Endothelial cell of hepatic sinusoid (primary cell): ENCODE measurements around the gene CDK9.
"Not testable (repeated sequence)": the region's sequence is repeated elsewhere in the genome, so short reads cannot be mapped to it uniquely, and the experiment has no call there.

Experiments used
- in situ Hi-C: cut with HindIII; loops from 2 replicates; pipeline ENCODE4 v1.10.0; 2017; ENCODE audit warnings: low sequenced_read_pairs

Gene CDK9

DNA sequence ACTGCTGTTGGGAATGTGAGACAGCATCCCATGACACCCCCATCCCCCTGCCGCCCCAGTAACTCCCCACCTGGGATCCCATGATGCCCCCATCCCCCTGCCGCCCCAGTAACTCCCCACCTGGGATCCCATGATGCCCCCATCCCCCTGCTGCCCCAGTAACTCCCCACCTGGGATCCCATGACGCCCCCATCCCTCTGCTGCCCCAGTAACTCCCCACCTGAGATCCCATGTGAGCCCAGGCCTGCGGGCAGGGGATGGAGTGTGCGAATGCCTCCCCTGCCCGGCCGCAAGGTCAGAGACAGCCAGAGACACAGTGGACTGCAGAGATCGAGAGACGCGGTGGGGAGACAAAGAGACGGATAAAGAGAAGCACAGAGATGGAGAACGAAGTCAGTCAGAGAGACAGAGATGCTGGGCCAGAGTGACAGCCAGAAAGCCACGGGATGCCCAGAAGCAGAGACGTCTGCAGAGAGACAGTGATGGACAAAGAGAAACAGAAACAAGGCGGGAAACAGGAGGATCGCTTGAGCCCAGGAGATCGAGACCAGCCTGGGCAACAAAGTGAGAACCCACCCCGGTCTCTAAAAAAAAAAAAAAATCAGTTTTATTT is 8.4 kb upstream of the CDK9 start:
- in situ Hi-C loops, result no loop called here

GRCh38 chr9:127778280-127779135 is 7.3 kb upstream of the CDK9 start, which contains the start of gene SH2D3C:
Gene SH2D3C (minus strand): TSS chr9:127778666. CDS start chr9:127778627, 39 bp downstream.
- in situ Hi-C loops, result no loop called here

DNA sequence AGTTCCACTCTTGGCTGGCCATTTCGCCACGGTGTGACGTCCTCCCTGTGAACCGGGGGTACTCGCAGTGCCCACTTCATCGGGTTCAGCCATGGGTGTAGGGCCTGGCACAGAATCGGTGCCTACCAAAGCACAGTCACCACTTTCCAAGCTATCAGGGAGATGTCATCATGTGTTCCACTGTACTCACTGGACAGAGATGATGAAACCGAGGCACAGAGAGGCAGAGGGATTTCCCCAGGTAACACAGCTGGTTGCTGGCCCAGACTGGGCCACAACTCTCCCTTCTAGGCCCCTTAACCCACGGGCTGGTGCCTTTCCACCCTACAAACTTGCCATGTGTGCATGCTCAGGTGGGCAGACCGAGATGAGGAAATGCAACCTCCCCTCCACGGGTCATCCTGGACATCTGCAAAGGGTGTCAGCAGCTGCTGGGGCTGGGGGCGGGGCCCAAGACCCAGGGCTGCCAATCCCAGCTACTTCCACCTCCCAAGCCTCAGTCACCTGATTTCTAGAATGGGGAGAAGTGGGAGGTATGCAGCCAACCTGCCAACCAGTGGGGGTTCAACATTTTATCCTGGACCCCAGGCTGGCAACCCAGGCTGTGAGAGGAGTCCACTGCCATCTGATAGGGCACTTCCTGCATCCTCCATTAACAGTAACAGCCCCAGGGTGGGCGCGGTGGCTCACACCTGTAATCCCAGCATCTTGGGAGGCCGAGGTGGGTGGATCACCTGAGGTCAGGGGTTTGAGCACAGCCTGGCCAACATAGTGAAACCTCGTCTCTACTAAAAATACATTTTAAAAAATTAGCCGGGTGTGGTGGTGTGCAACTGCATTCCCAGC is 6.5 kb upstream of the CDK9 start:
- in situ Hi-C loops, result no loop called here

GRCh38 chr9:127780126-127780885 is 5.5 kb upstream of the CDK9 start:
- in situ Hi-C loops, result no loop called here

DNA sequence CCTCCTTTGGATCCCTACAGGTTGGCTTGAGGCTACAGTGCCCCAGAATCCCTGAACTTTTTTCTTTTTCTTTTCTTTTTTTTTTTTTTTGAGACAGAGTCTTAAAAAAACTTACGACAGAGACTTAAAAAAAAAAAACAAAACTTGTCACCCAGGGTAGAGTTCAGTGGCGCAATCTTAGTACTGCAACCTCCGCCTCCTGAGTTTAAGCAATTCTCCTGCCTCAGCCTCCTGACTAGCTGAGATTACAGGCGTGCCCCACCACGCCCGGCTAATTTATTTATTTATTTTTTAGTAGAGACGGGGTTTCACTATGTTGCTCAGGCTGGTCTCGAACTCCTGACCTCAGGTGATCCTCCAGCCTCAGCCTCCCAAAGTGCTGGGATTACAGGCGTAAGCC is 4.9 kb upstream of the CDK9 start:
- in situ Hi-C loops, result not testable (repeated sequence)

DNA sequence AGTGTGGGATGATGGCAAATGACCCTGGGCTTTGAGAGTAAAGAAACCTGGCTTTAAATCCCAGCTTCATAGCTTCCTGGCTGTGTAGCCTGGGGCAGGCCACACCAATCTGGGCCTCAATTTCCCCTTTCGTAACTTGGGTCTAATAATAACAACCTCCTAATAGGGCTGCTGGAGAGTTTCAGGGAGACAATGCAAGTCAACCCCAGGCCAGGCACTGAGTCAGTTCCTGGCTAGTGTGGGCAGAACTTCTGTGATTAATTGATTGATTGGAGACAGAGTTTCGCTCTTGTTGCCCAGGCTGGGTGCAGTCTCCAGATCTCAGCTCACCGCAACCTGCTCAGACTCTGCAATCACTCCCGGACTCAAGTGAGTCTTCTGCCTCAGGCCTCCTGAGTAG is 4.0 kb upstream of the CDK9 start:
- in situ Hi-C loops, result no loop called here

GRCh38 chr9:127783111-127784008 is 2.5 kb upstream of the CDK9 start:
- in situ Hi-C loops, result no loop called here

GRCh38 chr9:127785023-127785932 is 556 bp upstream of the CDK9 start:
- in situ Hi-C loops, result no loop called here

DNA sequence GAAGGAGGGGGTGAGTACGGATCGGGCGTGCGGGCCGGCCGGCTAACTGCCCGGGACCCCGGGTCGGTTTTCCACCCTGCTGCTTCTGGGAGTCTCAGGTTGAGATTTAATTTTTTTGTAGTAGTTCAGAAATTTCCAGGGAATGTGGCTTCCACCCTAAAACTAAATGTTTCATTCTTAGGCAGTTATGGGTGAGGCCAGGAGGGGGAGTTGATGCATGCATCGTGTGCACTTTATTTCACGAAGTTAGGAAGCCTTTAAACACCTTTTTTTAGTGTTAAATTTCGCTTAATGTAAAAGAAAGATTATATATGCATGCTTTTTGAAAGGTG is 905 bp downstream of the CDK9 start:
- in situ Hi-C loops, result no loop called here

DNA sequence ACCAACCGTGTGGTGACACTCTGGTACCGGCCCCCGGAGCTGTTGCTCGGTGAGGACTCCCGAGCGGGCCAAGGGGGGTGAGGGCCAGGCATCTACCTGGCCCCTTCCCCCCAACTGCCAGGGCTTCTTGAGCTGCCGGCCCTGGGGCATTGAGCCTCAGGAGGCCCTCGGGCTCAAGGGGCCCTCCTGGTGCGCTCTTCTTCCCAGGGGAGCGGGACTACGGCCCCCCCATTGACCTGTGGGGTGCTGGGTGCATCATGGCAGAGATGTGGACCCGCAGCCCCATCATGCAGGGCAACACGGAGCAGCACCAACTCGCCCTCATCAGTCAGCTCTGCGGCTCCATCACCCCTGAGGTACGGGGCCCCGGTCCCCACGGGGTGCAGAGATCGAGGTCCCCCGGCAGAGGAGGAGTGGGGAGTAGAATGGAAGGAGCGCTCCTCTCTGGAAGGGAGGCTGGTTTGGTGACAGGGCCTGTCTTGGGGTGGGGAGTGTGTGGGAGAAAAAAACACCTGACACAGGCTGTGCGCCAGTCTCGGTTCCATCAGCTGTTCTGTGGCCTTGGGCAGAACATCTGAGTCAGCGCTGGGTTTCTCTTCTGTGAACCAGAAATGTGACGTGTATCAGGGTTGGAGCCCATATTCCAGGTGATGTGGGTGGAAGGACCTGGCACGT is 2.6 kb downstream of the CDK9 start:
- in situ Hi-C loops, result no loop called here

GRCh38 chr9:127789179-127789578 is 3.3 kb downstream of the CDK9 start:
- in situ Hi-C loops, result no loop called here

DNA sequence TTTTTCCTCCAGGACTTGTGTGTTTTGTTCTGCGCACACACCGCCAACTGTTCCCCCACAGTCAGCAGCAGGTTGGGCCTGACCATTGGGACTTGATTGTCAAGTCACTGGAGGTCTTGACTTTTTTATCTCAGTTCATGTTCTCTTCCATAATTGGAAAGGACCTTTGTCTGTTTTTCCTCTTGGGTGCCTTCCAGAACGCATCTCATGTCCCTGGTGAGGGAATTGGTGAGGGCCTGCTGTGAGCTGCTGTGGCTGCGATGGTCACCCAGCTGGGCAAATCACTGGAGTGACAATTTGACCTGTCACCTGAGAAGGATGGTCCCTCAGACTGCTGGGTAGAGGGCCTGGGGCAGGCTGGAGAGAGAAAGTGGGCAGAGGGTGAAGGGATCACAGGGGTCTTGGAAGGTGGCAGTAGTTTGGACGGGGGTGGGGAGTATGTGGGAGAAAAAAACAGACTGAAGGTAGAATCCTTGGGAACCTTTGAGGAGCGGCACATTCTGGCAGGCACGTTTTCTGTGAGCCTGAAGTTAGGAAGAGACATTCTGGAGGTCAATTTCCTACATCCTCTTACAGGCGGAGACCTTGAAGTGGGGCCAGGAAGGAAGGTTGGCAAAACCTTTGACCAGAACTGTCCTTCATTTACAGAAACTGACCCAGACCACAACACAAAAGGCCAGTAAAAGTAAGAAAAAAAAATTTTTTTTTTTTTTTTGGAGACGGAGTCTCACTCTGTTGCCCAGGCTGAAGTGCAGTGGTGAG is 4.4 kb downstream of the CDK9 start:
- in situ Hi-C loops, result no loop called here

- in situ Hi-C loops, result no loop called here
Observed at GRCh38 chr9:127791085-127791484, 5.3 kb downstream of the CDK9 start.

- in situ Hi-C loops, result no loop called here
Observed at GRCh38 chr9:127792417-127793031, 6.7 kb downstream of the CDK9 start.

GRCh38 chr9:127793093-127793708 is 7.4 kb downstream of the CDK9 start:
- in situ Hi-C loops, result no loop called here

DNA sequence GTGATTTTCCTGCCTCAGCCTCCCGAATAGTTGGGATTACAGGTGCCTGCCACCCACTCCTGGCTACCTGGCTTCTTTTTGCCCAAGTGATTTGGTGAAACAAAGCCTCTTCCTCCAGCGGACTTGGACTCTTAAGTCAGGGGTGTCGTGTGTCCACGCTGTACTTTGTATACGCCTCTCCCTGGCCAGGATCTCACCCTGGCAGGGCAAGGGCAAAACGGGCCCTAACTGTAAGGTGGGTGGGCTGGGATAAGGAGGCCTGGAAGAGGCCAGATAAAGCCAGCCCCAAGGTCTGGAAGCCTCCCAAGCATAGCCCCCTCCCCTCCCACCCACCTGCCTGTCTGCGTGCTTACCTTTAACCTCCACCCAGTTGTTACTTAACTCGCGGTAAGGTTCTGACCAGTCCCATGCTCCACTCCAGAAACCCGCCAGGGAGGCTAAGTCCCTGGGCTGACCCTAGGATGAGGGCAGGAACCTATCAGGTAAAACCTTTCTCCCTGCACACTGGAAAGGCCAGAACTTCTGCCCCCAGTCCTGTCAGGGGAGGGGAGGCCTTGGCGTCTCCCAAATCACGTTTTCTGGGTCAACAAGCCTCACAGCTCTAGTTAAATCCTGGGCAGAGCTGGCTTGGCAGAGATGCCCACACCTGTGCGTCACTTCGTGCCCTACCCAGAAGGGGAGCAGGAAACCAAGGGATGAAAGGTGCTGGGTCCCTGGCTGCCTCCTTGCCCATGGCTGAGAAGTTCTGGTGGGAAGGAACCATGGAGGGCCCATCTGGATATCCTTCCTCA is 8.4 kb downstream of the CDK9 start:
- in situ Hi-C loops, result no loop called here
